HEK293T (cell line): ENCODE results near the gene SERPINI1.

Source experiments
- CTCF ChIA-PET: fragments of 350-600 bp; formaldehyde crosslinking; extraction: SDS; loops from one replicate; lab custom pipeline; 2021; ENCODE audit warnings: antibody characterized with exemption, inconsistent platforms; lab: Yijun Ruan, JAX
- POLR2A ChIA-PET: fragments of 350-600 bp; formaldehyde crosslinking; extraction: SDS; loops from one replicate; lab custom pipeline; 2020; ENCODE audit warnings: antibody characterized with exemption, inconsistent platforms; lab: Yijun Ruan, JAX
- DNase-seq: peaks from one replicate; pipeline ENCODE4 v3.0.0; 2012; ENCODE audit warnings: mixed read lengths; ENCODE audit errors: extremely low spot score
- ARNT ChIP-seq: fragments of 450-650 bp; IDR thresholded peaks from 2 replicates; pipeline ENCODE4 v1.6.1; 2017; ENCODE audit warnings: mild to moderate bottlenecking
- BHLHE40 ChIP-seq: fragments of 450-650 bp; IDR thresholded peaks from 2 replicates; pipeline ENCODE4 v1.6.1; 2016; ENCODE audit warnings: mild to moderate bottlenecking, moderate library complexity, borderline replicate concordance
- CTBP1 ChIP-seq: fragments of 450-650 bp; IDR thresholded peaks from 2 replicates; pipeline ENCODE4 v1.6.1; 2016; ENCODE audit warnings: borderline replicate concordance
- ELF4 ChIP-seq: fragments of 450-650 bp; IDR thresholded peaks from 2 replicates; pipeline ENCODE4 v1.6.1; 2017; ENCODE audit warnings: antibody characterized with exemption
- FOXA1 ChIP-seq: fragments of 450-650 bp; IDR thresholded peaks from 2 replicates; pipeline ENCODE4 v1.6.1; 2016; ENCODE audit warnings: mild to moderate bottlenecking
- FOXK2 ChIP-seq: fragments of 450-650 bp; IDR thresholded peaks from 2 replicates; pipeline ENCODE4 v1.6.1; 2016; ENCODE audit warnings: mild to moderate bottlenecking
- FOXM1 ChIP-seq: fragments of 450-650 bp; IDR thresholded peaks from 2 replicates; pipeline ENCODE4 v1.6.1; 2017; ENCODE audit warnings: mild to moderate bottlenecking, borderline replicate concordance
- HDGF ChIP-seq: fragments of 450-650 bp; IDR thresholded peaks from 2 replicates; pipeline ENCODE4 v1.6.1; 2017; ENCODE audit warnings: antibody characterized with exemption, borderline replicate concordance
- L3MBTL2 ChIP-seq: fragments of 450-650 bp; conservative IDR thresholded peaks from 2 replicates; pipeline ENCODE4 v1.6.1; 2016; ENCODE audit warnings: mild to moderate bottlenecking
- LEF1 ChIP-seq: fragments of 450-650 bp; IDR thresholded peaks from 2 replicates; pipeline ENCODE4 v1.6.1; 2017; ENCODE audit warnings: mild to moderate bottlenecking, borderline replicate concordance
- NFRKB ChIP-seq: fragments of 450-650 bp; IDR thresholded peaks from 2 replicates; pipeline ENCODE4 v1.6.1; 2016; ENCODE audit warnings: mild to moderate bottlenecking, moderate library complexity
- PKNOX1 ChIP-seq: fragments of 450-650 bp; IDR thresholded peaks from 2 replicates; pipeline ENCODE4 v1.6.1; 2016
- SP1 ChIP-seq: fragments of 450-650 bp; IDR thresholded peaks from 2 replicates; pipeline ENCODE4 v1.6.1; 2017
- SUZ12 ChIP-seq: fragments of 450-650 bp; IDR thresholded peaks from 2 replicates; pipeline ENCODE4 v1.6.1; 2016; ENCODE audit warnings: mild to moderate bottlenecking
- TARDBP ChIP-seq: fragments of 450-650 bp; IDR thresholded peaks from 2 replicates; pipeline ENCODE4 v1.6.1; 2016
- ZNF384 ChIP-seq: fragments of 450-650 bp; IDR thresholded peaks from 2 replicates; pipeline ENCODE4 v1.6.1; 2016

The SERPINI1 gene

DNA sequence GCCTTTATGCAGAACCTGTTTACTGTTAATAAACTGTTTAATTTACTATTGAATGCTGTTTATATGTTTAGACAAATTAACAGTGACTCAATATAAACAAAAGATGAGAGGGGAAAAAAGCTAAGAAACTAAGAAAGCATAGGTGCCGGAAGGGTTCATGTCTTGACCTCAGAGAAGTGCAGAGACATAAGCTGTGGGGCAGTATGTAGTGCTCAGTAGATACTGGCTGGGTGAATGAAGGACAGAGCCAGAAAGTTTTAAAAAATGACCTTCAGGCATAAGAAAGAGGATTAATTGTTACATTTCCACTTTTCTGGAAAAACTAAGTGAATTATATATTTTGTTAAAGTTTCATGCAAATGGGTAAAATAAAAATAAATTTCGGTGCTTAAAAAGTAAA, 14.2 kb downstream of the SERPINI1 start:
- POLR2A ChIA-PET, result interaction anchor here (1.0 kb wide), 1 partner anchor 14 kb away, joined by 4 read pairs; the partner anchor contains the start of gene SERPINI1
- TF ChIP-seq FOXK2 (no peak), PKNOX1 (no peak), L3MBTL2 (no peak), LEF1 (no peak), ELF4 (no peak), SUZ12 (no peak), ARNT (no peak), ZNF384 (no peak), TARDBP (no peak), FOXA1 (no peak), CTBP1 (no peak), SP1 (no peak), NFRKB (no peak), FOXM1 (no peak), BHLHE40 (no peak), HDGF (no peak)
- CTCF ChIA-PET, result interaction anchor here (0.8 to 0.9 kb wide), 2 partner anchors 8 to 59 kb away, joined by 3 read pairs; no protein-coding TSS in a partner anchor
- DNase-seq, result no peak

DNA sequence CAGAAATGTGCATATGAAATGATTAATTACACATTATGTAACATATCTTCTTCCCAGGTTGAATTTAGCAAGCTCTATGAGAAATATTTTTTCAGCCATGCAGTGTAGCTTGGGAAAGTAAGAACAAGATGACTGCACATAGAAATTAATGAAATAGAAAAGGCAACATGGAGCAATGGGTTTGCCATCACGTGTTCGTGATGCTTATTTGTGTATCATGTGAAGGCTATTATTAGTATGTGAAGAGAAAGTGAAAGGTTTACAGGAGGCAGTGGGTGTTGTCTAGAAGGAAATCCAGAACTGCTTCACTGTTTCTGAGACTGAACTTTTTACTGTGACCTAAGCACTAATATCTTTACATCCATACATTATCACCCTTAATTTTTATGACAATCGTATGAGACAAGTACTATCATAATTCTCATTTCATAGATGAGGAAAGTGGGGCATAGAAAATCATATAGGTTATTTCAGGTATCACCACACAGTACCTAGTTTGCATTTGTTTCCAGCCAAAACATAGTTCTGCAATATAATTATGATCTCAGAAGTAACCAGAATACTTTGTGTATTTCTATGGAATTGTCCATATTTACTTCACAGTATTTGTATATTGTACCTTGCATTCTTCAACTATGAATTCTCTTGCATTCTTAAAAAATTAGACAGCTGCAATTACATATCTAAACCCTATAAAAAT, 14.9 kb downstream of the SERPINI1 start:
- TF ChIP-seq L3MBTL2, result no peak
- no peak for TF ChIP-seq LEF1
- TF ChIP-seq CTBP1, result no peak
- TF ChIP-seq TARDBP, result no peak
- TF ChIP-seq FOXM1, result no peak
- TF ChIP-seq NFRKB, result no peak
- no peak for TF ChIP-seq FOXA1
- no peak for TF ChIP-seq PKNOX1
- TF ChIP-seq ELF4, result no peak
- TF ChIP-seq SP1, result no peak
- no peak for DNase-seq
- CTCF ChIA-PET, result interaction anchor here (0.9 kb wide), 1 partner anchor 9 kb away, joined by 3 read pairs; no protein-coding TSS in a partner anchor
- POLR2A ChIA-PET, result interaction anchor here (1.0 kb wide), 1 partner anchor 15 kb away, joined by 4 read pairs; the partner anchor contains the start of gene SERPINI1

DNA sequence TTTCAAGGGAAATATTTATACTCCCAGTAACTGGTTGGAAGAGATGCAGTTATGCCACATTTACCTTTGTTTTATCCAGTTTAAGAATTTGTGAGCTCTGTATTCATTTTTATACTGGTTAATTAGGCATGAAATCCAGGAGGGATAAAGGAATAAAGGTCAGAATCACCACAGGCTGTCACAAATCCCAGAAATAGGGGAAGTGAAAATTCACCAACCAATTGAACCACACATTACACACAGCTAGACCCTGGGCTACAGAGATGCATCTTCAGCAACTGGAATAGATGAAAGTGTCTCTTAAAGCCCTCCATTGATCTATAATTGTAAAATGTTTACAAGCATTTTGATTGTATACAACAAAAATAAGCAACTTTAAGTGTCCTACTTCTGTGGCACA, 18.5 kb downstream of the SERPINI1 start:
- CTCF ChIA-PET, result no interaction called here
- TF ChIP-seq ARNT (no peak), SUZ12 (no peak), BHLHE40 (no peak), ZNF384 (no peak), NFRKB (no peak), FOXK2 (no peak), ELF4 (no peak), TARDBP (no peak), FOXM1 (no peak), L3MBTL2 (no peak), PKNOX1 (no peak), LEF1 (no peak), FOXA1 (no peak), HDGF (no peak), SP1 (no peak)
- POLR2A ChIA-PET, result no interaction called here
- no peak for DNase-seq

DNA sequence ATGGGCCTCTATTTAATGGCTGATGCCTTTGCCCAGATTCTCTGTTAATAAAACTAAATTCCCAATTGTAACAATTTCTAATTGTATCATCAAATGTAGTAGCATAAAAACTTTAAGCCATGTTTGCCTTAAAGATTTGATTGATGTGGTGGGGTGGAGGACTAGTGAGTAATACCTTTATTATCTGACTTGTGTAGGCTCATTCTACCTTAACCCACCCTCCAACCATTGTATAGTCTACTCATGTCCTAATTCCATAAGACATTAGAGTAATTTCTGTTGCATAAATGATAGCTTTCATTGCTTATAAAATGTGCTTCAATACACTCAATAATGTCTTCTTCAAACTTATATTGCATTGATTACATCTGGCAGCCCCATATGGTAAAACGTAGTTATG, 25.8 kb downstream of the SERPINI1 start:
- TF ChIP-seq TARDBP (no peak), ELF4 (no peak), SP1 (no peak), NFRKB (no peak), FOXK2 (no peak)
- CTCF ChIA-PET, result no interaction called here
- POLR2A ChIA-PET, result no interaction called here
- DNase-seq, result no peak

GRCh38 chr3:167762296-167762695, 26.8 kb downstream of the SERPINI1 start:
- TF ChIP-seq SP1 (no peak), NFRKB (no peak), ZNF384 (no peak), L3MBTL2 (no peak), TARDBP (no peak), PKNOX1 (no peak), CTBP1 (no peak), FOXM1 (no peak), HDGF (no peak), SUZ12 (no peak), BHLHE40 (no peak), ELF4 (no peak), FOXK2 (no peak), FOXA1 (no peak)
- CTCF ChIA-PET, result no interaction called here
- no peak for DNase-seq
- POLR2A ChIA-PET, result no interaction called here
